HG03135 (cell line): Measurements from ENCODE around the gene HAUS7.
"Not testable (repeated sequence)": the region's sequence is repeated elsewhere in the genome, so short reads cannot be mapped to it uniquely, and the experiment has no call there.

ENCODE experiments used
- ATAC-seq: cut with Tn5 transposase; IDR thresholded peaks from one replicate; pipeline ENCODE4 v1.9.1; 2021; ENCODE audit warnings: mild to moderate bottlenecking, moderate library complexity; ENCODE audit not compliant: unreplicated experiment

The HAUS7 gene

GRCh38 chrX:153411255-153411987, 59.0 kb downstream of the HAUS7 start, which contains the start of gene ZFP92:
Gene ZFP92 (plus strand): TSS chrX:153411472. CDS start chrX:153418323, 6,851 bp downstream.
- ATAC-seq: no peak

GRCh38 chrX:153410888-153411254, 59.5 kb downstream of the HAUS7 start:
- ATAC-seq: no peak

GRCh38 chrX:153410373-153410772, 60.0 kb downstream of the HAUS7 start:
- ATAC-seq: no peak

GRCh38 chrX:153409414-153410101, 60.8 kb downstream of the HAUS7 start:
- no peak for ATAC-seq

DNA sequence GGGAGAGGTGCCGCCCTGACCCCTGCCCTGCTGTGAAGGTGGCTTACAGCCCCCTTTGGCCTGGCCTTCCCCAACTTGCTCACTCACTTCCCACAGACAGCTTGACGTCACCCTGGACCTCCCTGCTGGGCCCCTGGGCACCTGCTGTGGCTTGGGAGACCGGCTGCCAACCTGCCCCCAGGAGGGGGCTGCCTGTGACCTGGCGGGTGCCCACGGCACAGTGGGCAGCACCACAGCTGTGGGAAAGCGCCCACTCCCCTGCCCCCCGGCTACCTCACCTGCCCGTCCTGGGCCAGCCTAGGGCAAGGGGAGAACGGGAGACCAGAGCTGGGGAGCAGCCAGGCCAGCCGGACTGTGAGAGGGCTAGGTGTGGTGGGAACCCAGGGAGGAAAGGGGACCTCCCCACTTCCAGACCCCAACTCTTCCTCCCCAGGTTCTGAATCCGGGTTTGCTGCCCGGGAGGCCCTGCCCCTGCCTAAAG, 61.5 kb downstream of the HAUS7 start:
- no peak for ATAC-seq

DNA sequence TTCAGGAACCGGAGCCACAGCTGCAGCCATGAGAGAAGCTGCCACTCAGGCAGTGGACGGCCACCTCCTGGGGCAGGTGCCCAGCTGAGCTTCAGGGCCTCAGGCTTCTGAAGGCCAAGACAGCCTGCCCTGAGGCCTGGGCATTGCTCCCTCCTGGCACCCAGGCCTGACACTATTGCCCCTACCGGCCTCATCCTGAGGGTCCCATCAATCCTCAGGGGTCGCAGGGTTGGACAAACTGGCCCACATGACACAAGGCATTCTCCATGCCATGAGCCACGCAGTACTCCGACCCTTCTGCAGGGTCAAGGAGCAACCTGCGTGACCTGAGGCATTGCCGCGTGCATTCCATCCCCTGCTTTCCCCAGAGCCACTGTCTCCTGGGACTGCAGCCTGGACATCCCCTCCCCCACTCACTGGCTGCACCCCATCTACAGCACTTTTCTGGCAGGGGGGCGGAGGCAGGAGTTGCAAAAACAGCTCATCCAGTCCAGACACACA, 62.1 kb downstream of the HAUS7 start:
- no peak for ATAC-seq

GRCh38 chrX:153407736-153408135, 62.6 kb downstream of the HAUS7 start:
- no peak for ATAC-seq

- no peak for ATAC-seq
These were observed 63.5 kb downstream of the HAUS7 start for GRCh38 chrX:153406903-153407302.

DNA sequence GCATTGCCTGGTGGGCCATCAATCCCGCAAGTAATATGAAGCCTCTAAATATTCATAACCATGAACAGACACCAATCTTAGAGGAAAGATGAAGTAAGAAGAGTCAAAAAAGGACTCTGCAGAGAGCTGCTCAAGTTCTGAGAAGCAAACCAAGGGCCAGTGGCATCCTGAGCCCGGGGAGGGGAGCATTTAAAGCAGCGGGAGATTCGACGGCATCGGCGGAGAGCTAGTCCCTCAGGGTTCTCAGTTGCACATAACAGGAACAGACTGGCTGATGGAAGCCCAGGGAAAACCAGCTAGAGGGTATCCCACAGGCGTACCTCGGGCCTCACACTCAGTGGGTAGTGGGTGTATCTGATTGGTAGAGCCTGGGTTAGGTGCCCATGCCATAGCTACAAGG, 64.4 kb downstream of the HAUS7 start:
- no peak for ATAC-seq

- no peak for ATAC-seq
These were observed 65.0 kb downstream of the HAUS7 start for GRCh38 chrX:153405426-153405825.

DNA sequence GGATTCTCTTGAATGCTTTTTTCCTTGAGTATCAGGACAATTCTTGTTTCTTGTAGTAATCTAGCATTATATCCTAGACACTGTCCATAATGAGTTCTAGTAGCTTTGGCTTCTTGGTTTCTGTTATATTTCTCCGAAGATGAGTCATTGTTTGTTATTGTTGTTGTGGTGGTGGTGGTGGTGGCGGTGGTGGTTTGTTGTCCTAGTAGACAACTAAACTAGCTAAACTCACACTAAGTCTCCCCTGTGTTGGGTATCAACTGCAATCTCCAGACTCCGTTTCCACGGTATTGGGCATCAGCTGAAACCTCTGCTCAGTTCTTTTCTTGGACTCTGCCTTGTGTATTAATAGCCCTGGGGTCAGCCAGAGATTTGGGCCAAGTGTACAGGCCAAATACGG, 66.0 kb downstream of the HAUS7 start:
- not testable (repeated sequence) for ATAC-seq

DNA sequence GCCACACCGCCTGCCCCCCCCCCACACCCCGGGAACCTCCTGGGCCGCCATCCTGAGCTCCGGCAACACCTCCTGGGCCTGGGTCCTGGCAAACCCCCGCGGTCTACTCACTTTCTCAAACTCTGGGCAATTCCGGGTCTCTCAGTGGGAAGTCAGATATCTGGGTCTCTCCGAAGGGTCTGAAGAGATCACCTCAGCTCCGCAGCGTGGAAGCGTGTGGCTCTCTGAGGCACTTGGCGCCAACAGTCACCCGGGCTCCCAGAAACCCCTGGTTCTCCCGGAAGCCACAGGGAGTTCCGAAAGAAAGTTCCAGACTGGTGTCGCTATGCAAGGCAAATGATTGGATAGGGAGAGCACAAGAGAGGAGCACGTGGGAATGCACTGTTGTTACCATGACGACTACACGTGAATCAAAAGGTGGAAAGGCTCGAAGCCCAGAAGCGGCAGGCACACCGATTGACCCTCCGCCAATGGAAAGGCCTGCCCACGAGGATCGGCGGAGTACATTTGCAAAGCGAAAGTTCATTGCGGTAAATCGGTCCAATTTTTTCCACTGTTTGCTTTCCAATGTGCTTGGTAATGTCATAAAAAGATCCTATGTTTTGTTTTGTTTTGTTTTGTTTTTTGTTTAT, 69.1 kb downstream of the HAUS7 start, which contains the start of gene PNMA6E:
TSS of gene PNMA6E (minus strand) at position 218 of the 632 bp plus-strand sequence. CDS start 2,501 bp downstream, outside the sequence.
- no peak for ATAC-seq

DNA sequence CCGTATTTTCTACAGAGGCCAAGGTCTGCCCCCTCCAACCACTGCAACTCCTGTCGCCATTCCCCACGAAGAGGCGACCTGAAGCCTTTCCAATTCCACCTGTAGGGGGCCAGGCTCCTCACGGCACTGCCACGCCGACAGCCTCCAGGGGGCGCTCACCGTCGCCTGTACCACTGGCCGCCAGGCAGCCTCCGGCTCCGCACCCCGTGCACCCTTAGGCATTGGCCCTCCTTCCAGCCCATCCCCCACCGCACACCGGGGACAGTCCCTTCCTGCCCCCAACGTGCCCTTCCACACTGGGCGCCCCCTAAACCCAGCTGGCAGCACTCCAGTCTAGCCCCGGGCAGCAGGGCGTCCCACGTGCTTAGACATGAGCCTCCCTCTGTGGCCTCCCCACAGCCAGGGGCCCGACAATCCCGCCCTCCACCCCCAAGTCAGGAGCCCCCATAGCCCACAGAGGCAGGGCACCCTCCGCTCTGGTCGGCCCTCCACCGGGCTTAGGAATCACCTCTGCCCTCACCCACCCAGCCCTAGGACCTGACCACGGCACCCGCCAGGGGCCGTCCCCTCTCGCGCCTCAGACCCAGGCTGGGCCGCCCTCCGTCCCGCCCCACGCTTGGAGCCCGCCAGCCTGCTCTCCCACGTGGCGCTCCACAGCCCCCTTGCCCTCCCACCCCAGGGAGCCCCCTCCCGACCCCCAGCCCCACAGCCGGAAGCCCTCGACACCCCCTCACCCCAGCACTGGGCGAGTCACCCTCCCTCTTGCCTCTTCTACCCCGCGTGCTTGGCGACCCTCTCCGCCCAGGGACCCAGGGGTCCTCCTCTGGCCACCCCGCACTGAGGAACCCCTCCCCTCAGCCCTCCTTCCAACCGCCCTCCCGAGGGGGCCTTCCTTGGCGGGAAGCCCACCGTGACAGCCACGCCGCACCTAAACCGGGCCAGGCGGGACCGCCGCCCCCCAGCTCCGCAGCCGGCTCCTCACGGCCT, 69.9 kb downstream of the HAUS7 start:
- peak; percentile 58 for ATAC-seq

DNA sequence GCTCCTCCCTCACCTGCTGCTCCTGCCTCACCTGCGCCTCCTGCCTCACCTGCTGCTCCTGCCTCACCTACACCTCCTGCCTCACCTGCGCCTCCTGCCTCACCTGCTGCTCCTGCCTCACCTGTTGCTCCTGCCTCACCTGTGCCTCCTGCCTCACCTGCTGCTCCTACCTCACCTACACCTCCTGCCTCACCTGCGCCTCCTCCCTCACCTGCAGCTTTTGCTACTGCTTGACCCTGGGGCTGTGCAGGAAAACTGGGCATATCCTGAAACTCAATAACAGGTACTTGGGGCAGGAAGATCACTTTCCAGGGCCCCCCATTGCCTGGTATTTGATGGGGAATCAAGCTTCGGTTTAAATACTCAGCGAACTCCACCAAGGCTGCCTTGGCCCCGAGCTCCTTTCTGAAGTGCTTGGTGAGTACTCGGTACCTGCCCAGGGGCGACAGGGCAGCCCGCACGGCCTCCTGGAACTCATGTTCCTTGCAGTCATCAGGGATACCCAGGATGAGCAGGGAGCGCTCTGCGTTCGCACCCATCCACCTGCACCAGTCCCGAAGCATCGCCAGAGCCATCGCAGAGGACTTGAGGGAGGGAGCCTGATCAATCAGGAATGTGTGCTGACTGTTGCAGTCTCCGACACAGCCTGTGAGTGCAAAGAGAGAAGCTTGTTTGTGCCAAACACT, 72.0 kb downstream of the HAUS7 start:
- no peak for ATAC-seq
